HEK293 (cell line): ENCODE results near the gene LPXN.

Source experiments
- CTCF ChIA-PET: fragments of 350-600 bp; formaldehyde crosslinking; extraction: SDS; loops from one replicate; lab custom pipeline; 2021; ENCODE audit warnings: antibody characterized with exemption; lab: Yijun Ruan, JAX
- POLR2A ChIA-PET: fragments of 300-600 bp; formaldehyde crosslinking; extraction: SDS; loops from one replicate; lab custom pipeline; 2020; ENCODE audit warnings: antibody characterized with exemption, inconsistent platforms; lab: Yijun Ruan, JAX
- H3K27ac ChIP-seq: fragments of 200-500 bp; sonication (Bioruptor generic); 2 replicates; pipeline ENCODE4 v1.5.1; 2014; ENCODE audit warnings: low read depth, low read length, control low read depth, inconsistent platforms; ENCODE audit errors: extremely low read depth
- H3K36me3 ChIP-seq, 2 experiments: fragments of 200-500 bp in 1 of 2; sonication (Bioruptor generic) in 1 of 2; 1 replicate in 1 of 2; 2 replicates in 1 of 2; pipeline ENCODE4 v1.5.1; 2014 to 2017; ENCODE audit warnings: inconsistent platforms in 2 of 2, low read length in 2 of 2; ENCODE audit not compliant: control insufficient read depth in 2 of 2, insufficient read depth in 1 of 2
- H3K4me1 ChIP-seq: fragments of 200-500 bp; sonication (Bioruptor generic); 2 replicates; pipeline ENCODE4 v1.5.1; 2014; ENCODE audit warnings: mild to moderate bottlenecking, low read length, inconsistent platforms; ENCODE audit not compliant: control insufficient read depth, insufficient read depth
- H3K4me3 ChIP-seq: 2 replicates; pipeline ENCODE4 v1.5.1; 2011; ENCODE audit warnings: low read depth, mild to moderate bottlenecking, control low read depth, low read length, moderate library complexity
- H3K9me3 ChIP-seq: fragments of 200-500 bp; sonication (Bioruptor generic); 2 replicates; pipeline ENCODE4 v1.5.1; 2014; ENCODE audit warnings: low read depth, low read length, inconsistent platforms; ENCODE audit not compliant: control insufficient read depth, insufficient read depth
- ZBTB7A ChIP-seq: fragments of 450-650 bp; formaldehyde crosslinking; IDR thresholded peaks from 2 replicates; pipeline ENCODE4 v1.5.1; 2016; ENCODE audit warnings: low read depth, missing biosample characterization, missing genetic modification characterization
- ZEB2 ChIP-seq: fragments of 450-650 bp; formaldehyde crosslinking; IDR thresholded peaks from 2 replicates; pipeline ENCODE4 v1.5.1; 2016; ENCODE audit warnings: missing biosample characterization, missing genetic modification characterization
- ZNF157 ChIP-seq: fragments of 450-650 bp; formaldehyde crosslinking; IDR thresholded peaks from 2 replicates; pipeline ENCODE4 v1.5.1; 2016; ENCODE audit warnings: missing biosample characterization, missing genetic modification characterization
- TF ChIP-seq, protein P1 (sequence below): fragments of 450-650 bp; formaldehyde crosslinking; conservative IDR thresholded peaks from 2 replicates; pipeline ENCODE4 v1.5.1; 2016; ENCODE audit warnings: low read depth, missing biosample characterization, missing genetic modification characterization
- TF ChIP-seq, protein P2 (sequence below): IDR thresholded peaks from 2 replicates; pipeline ENCODE4 v1.6.1; 2011; ENCODE audit warnings: mild to moderate bottlenecking, low read depth, low read length, borderline replicate concordance
- TF ChIP-seq, protein P3 (sequence below): fragments of 450-650 bp; formaldehyde crosslinking; IDR thresholded peaks from 2 replicates; pipeline ENCODE4 v1.5.1; 2016; ENCODE audit warnings: missing biosample characterization, missing genetic modification characterization

Gene LPXN

GRCh38 chr11:58485961-58486360 is 89.7 kb downstream of the LPXN start:
- Histone ChIP-seq H3K9me3 (no peaks in the 10 kb centered on the region), H3K4me1 (no peaks in the 10 kb centered on the region), H3K36me3 (no peaks in the 10 kb centered on the region), H3K27ac (no peak overlapping the region), H3K4me3 (no peak overlapping the region)
- POLR2A ChIA-PET, result no interaction called here
- CTCF ChIA-PET, result interaction anchor here (0.7 kb wide), 1 partner anchor 159 kb away, joined by 3 read pairs; no protein-coding TSS in a partner anchor
- TF ChIP-seq, protein P1, sequence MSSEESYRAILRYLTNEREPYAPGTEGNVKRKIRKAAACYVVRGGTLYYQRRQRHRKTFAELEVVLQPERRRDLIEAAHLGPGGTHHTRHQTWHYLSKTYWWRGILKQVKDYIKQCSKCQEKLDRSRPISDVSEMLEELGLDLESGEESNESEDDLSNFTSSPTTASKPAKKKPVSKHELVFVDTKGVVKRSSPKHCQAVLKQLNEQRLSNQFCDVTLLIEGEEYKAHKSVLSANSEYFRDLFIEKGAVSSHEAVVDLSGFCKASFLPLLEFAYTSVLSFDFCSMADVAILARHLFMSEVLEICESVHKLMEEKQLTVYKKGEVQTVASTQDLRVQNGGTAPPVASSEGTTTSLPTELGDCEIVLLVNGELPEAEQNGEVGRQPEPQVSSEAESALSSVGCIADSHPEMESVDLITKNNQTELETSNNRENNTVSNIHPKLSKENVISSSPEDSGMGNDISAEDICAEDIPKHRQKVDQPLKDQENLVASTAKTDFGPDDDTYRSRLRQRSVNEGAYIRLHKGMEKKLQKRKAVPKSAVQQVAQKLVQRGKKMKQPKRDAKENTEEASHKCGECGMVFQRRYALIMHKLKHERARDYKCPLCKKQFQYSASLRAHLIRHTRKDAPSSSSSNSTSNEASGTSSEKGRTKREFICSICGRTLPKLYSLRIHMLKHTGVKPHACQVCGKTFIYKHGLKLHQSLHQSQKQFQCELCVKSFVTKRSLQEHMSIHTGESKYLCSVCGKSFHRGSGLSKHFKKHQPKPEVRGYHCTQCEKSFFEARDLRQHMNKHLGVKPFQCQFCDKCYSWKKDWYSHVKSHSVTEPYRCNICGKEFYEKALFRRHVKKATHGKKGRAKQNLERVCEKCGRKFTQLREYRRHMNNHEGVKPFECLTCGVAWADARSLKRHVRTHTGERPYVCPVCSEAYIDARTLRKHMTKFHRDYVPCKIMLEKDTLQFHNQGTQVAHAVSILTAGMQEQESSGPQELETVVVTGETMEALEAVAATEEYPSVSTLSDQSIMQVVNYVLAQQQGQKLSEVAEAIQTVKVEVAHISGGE (tag by site-specific recombination), result no peak
- TF ChIP-seq, protein P2, sequence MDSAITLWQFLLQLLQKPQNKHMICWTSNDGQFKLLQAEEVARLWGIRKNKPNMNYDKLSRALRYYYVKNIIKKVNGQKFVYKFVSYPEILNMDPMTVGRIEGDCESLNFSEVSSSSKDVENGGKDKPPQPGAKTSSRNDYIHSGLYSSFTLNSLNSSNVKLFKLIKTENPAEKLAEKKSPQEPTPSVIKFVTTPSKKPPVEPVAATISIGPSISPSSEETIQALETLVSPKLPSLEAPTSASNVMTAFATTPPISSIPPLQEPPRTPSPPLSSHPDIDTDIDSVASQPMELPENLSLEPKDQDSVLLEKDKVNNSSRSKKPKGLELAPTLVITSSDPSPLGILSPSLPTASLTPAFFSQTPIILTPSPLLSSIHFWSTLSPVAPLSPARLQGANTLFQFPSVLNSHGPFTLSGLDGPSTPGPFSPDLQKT, result no peak
- TF ChIP-seq, protein P3, sequence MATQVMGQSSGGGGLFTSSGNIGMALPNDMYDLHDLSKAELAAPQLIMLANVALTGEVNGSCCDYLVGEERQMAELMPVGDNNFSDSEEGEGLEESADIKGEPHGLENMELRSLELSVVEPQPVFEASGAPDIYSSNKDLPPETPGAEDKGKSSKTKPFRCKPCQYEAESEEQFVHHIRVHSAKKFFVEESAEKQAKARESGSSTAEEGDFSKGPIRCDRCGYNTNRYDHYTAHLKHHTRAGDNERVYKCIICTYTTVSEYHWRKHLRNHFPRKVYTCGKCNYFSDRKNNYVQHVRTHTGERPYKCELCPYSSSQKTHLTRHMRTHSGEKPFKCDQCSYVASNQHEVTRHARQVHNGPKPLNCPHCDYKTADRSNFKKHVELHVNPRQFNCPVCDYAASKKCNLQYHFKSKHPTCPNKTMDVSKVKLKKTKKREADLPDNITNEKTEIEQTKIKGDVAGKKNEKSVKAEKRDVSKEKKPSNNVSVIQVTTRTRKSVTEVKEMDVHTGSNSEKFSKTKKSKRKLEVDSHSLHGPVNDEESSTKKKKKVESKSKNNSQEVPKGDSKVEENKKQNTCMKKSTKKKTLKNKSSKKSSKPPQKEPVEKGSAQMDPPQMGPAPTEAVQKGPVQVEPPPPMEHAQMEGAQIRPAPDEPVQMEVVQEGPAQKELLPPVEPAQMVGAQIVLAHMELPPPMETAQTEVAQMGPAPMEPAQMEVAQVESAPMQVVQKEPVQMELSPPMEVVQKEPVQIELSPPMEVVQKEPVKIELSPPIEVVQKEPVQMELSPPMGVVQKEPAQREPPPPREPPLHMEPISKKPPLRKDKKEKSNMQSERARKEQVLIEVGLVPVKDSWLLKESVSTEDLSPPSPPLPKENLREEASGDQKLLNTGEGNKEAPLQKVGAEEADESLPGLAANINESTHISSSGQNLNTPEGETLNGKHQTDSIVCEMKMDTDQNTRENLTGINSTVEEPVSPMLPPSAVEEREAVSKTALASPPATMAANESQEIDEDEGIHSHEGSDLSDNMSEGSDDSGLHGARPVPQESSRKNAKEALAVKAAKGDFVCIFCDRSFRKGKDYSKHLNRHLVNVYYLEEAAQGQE (tag by site-specific recombination), result no peak
- no peak for TF ChIP-seq ZBTB7A (tag by site-specific recombination)
- TF ChIP-seq ZEB2 (tag by site-specific recombination), result no peak
- no peak for TF ChIP-seq ZNF157
